Measurements from ENCODE around the gene MTMR2.
A peak's percentile ranks its signal among the peaks of the same experiment; 100 is the strongest.
"Not testable (repeated sequence)": the region's sequence is repeated elsewhere in the genome, so short reads cannot be mapped to it uniquely, and the experiment has no call there.

Gene MTMR2

DNA sequence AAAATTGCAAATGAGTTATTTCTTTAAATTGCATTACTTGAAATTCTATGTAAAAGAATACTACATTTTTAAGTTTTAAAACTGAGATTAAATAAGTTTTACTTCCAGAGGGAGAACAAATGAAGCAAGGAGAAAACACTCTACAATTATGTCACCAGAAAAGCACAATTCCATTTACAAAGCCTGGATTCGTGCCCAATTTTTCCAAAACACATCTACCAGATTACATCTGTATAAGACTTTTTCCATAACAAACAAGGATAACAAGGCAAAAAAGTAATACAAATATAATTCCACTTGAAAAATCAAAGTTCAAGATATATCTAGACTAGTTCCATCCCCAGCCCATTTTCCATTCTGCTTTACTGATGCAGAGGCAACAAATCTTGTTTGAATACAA lies 40.5 kb downstream of the MTMR2 start:
- DNase-seq = no peak

DNA sequence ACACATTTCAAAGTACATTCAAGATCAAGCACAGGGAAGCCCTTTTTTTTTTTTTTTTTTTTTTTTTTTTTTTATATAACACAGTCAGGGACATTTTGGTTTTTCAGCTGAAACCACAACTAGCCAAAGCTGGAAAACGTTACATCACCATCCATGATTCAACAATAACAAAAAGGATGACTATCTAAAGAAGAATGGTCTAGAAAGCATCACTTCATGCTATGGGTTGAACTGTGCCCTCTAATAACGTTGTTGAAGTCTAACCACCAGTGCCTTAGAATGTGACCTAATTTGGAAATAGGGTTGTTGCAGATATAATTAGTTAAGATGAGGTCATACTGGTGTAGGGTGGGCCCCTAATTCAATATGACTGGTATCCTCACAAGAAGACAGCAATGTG lies 46.6 kb downstream of the MTMR2 start:
- no peak for DNase-seq

DNA sequence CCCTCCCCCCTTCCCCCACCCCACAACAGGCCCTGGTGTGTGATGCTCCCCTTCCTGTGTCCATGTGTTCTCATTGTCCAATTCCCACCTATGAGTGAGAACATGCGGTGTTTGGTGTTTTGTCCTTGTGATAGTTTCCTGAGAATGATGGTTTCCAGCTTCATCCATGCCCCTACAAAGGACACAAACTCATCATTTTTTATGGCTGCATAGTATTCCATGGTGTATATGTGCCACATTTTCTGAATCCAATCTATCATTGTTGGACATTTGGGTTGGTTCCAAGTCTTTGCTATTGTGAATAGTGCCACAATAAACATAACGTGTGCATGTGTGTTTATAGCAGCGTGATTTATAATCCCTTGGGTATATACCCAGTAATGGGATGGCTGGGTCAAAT lies 53.0 kb downstream of the MTMR2 start:
- not testable (repeated sequence) for DNase-seq

DNA sequence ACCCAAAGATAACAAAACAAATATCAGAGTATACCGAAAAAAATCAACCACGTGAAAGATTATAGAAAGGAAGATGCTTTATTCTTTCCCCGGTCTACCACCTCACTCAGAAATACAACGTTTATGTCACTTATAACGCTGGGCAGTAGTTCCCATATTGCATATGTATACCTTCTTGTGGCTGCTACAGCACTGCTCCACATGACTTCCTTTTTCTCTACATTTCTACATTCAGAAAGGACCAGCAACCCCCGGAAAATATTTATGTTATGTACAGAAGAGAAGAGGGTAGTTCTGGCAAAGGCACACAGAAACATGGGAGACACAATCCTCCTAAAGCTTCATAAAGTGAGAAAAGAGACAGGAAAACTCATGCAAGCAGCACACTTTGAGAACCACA lies 56.8 kb downstream of the MTMR2 start:
- no peak for DNase-seq

DNA sequence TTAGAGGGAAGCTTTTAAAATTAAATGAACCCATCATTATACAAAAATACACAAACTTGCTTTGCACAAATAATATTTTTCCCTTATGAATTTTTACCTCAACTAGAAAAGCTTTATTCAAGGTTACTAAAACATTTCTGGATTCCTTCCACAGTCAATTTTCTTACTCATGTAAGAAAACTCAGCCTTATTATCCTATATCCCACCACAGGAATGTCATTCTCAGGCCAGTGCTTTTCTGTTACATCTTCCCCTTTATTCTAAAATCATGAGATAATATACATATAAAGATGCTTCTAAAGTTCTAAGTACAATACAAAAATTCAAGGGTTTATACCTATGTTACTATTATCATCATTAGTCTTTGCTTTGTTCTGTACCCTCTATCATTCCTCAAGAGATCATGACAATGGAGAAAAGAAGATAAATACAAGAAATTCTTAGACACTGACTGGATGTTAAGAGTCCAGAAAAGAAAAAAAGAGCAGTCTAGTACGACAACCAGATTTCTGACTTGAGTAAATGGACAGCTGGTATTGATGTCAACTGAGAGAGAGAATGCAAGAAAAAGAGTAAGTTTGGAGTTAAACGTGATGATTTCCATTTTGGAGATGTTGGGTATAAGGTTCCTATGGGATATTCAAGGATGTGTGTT lies 60.3 kb downstream of the MTMR2 start:
- no peak for DNase-seq

DNA sequence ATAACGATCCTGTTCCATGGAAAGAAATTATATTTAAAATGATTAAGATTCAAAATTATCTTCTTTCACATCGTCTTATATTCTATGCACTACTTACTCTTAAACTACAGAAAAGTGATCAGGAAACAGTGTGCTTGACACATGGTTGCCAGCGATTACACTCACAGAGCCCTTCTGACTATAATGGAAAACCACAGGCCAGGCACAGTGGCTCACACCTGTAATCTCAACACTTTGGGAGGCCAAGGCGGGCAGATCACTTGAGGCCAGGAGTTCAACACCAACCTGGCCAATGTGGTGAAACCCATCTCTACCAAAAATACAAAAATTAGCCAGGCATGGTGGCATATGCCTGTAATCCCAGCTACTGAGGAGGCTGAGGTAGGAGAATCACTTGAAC lies 63.9 kb downstream of the MTMR2 start:
- DNase-seq = not testable (repeated sequence)

DNA sequence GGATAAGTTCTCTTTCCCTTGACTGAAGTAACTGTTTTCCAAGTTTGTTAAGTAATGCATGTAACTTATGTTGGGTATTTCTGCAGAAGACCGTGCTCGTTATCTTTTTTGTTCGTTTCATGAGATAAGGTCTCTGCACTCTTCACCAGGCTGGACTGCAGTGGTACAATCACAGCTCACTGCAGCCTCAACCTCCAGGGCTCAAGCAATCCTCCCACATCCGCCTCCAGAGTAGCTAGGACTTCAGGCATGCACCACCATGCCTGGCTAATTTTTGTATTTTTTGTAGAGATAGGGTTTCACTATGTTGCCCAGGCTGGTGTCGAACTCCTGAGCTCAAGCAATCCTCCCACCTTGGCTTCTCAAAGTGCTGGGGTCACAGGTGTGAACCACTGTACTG lies 69.5 kb downstream of the MTMR2 start:
- DNase-seq = not testable (repeated sequence)

DNA sequence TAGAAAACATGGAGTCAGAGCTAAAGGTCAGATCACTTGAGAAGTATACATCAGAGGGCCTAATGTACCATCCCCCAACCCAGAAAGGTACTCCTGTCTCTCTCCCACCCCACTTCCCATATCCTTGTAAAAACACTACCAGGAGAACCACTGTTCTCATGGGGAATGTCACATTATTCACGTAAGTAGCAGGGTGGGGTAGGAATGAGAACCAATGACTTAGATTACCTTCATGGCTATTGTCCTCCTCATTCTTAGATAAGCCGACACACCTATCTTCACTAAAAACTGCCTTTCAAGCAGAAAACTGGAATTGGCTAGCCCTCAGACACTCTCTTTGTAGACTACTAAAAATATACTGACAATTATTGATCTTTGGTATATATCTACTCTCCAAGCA lies 70.0 kb downstream of the MTMR2 start:
- DNase-seq = no peak

DNA sequence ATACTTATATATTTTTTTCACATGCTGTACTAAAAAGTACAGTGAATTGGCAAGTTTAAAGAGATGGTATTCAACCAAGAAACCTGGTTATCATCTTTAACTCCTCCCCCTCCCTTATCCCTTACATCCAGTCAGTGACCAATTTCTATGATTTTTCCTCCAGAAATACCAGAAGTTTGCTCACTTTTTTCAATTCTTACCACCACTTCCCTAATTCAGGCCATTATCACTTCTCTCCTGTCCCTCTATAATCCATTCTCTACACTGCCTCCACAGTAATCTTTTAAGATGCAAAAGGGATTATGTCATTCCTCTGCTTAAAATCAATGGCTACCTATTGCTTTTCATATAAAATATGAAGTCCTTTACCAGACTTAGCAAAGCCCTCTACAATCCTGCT lies 70.8 kb downstream of the MTMR2 start:
- DNase-seq = no peak

DNA sequence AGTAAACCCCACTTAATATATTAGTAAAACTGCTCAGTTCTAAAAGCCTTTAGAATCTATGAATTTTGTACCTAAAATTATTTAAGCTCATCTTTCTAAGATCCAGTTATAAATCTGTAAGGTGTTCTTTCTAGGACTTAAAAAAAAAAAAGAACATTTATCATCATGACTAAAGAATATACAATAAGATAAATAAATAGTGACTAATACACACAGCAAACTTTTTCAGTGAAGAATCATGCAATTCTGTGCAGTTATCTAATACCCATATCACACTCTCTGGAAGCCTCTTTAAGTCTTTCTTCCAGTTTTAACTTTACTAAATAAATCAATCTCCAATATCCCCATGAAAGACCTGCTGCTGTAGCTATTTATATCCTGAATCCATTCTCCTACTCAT lies 73.8 kb downstream of the MTMR2 start:
- DNase-seq = no peak

DNA sequence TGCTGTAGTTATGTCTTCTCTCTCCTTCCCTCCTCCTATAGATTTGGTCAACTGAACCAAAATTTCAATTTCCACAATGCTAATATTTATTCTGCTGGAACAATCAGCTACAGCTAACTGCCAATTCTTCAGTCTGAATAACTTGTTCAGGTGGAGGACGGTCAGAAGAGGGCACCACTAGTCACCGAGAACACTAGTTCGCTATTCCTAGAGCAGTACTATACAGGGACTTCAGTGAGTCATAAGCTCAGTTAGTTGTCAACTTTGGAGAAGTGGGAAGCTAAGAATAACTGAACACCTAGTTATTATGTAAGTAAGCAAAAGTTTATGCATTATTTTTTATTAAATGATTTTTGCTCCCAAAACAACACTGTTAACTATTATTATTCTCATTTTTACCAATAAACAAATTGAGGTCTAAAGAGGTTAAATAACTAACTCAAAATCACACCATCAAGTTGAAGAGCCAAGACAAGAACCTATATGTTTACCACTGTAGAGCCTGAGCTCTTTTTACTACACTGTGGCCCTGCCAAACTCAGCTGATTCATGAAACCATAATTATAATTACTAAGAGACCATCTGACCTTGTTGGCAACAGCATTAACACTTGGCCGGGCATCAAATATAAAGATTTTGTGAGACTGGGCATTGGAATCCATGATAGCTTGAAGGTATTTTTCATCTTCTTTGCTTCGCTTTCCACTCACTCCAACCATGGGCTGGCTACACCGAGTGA lies 74.7 kb downstream of the MTMR2 start:
- peak; percentile 25 for DNase-seq

DNA sequence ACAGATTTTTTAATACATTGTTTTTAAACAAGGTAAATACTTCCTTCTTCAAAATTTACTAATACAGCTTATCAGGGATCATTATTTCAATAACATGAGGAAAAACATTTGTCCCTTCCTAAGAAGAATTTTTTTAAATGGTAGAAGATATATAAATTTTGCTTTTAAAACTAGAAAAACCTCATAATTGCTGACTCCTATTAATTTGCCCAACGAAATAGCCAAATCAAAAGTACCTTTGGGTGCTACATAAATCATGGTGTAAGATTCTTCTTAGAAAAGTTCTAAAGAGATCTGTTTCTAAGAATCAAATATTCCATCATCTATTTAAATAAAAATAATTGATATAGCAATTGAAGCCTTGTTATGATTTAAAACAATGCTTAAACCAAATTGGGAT lies 78.7 kb downstream of the MTMR2 start:
- DNase-seq = no peak

DNA sequence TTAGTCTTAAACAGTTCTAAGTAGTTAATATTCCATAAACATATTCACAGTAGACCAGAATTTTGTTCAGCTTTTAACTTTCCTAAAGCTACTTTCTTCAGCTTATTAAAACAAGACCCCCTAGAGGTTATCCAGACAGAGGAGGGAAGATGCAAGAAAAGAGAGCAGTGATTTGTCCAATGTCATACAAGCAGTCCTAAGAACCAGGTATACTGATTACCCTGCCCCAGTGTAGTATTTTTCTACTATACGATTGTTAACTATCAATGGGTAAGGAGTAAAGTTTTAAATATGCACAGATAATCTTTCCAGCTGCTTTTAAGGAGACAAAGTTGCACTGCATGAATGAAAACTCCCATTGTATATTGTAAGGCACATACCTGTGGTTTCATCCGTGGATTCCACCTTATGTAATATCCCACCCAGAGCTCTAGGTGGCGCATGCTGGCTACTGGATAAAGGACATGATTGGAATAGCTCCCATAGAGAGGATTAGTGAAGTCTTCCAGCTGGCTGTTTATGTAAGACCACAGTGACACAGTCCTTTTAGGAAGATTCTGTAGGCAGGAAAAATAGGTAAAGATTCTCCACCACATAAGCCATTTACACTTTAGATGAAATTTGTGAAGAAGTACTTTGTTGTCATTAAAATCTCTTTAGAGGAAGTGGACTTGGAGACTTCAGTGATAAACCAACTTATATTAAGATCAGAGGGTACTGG lies 88.0 kb downstream of the MTMR2 start:
- DNase-seq = peak; percentile 42

DNA sequence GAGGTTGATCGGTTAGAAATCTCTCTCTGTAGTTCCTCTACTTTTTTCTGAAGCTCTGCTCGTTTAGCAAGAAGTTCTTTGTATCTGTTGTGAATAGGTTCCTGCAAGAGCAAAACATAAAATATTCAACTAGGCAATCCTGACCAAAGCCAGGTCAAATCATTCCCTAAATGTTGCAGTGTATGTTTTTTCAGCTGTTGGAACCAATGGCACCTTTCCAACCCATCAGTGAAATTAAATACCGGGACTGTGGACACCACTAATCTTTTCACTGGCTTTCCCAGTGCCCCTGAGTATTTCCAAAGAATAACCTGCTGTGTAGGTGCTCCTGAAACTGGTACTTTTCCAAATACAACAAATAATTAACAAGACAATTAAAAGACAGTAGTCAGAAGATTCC lies 88.6 kb downstream of the MTMR2 start:
- no peak for DNase-seq

DNA sequence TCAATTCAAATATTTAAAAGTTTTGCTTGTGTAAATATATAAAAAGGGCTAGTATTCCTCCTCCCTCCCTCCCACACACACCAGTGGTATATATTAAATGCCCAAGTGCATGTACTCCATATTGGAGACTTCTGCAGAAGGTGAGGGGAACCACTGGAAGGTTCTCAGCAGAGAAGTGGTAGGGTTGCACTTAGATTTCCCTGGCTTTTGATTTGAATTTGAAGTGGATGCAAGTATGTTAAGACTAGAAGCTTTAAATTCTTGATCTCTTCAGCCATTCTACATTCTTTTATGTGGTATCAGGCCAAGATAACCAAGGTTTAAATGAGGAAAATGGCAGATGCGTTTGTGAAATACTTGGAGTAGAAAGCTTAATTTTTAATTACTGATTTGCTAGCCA lies 90.5 kb downstream of the MTMR2 start:
- DNase-seq = no peak

DNA sequence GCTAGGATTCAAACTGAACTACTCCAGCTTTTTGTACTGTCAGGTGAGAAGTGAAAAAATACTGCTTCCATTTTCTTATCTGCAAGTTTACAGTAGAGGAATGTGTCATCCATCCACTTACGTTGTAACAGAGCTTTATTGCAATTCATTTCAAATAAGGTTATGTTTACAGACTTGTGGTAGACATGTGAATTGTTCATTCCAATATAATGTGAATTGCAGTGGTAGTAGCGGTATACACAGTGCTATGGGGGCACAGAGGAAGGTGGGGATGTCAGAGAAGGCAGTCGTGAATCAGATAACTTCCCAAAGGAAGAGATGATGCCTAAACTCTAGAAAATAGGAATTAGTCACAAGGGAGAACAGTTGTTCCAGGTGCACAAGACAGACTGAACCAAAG lies 91.1 kb downstream of the MTMR2 start:
- no peak for DNase-seq

DNA sequence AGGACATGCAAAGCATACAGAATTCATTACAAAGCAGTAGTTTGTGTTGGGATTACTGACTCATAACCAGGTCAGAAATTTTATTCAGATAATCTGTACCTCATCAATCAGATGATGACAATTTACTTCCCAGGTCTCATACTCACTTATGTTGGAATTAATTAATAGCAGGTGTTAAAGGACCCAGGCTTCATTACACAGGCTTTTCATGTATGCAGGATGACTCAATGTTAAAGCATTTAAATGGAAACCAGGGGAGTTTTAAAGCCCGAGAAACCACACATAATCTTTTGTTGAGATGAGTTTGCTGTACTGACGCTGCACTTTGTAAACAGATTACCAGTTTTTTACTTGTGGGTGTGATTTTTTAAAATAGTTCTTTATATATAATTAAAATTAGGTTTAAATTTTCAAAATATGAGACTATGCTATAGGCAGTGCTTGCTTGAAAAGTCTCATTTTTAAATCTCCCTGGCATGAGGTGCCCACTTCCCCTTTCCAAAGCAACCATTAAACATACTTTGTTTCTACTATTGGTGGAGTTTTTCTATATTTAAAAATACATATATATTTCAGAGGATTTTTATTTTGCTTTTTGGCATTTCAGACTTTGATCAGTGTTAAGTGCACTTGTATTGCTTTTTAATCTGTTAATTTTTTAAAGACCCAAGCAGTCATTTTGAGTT lies 92.6 kb downstream of the MTMR2 start:
- no peak for DNase-seq

DNA sequence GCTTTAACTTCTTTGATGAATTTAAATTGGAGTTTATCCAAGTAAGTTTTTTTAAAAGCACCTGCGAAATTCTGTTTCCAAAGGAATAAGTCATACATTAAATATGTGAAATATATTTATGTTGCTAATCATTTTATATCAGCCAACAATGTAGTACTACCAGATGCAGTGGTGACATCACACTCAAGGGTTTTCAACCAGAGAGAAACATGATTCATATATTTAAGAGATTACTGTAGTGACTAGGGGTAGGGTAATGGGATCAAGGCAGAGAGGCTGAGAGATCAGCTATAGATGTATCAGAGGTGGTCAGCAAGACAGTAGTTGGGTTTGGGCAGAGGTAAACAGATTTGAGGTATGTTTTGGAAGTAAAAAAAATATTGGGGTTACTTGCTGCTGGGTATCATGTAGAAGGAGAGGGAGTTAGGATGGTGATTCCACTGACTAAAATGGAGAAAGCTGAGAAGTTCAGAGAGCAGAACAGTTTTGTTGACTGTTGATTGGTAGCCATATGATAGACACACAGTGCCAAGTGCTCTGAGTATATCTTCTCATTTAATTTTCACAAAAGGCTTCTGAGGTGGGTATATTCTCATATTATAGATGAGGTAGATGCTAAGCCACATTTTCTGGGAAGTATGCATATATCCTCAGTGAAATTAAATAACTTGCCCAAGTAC lies 94.2 kb downstream of the MTMR2 start:
- DNase-seq = no peak

DNA sequence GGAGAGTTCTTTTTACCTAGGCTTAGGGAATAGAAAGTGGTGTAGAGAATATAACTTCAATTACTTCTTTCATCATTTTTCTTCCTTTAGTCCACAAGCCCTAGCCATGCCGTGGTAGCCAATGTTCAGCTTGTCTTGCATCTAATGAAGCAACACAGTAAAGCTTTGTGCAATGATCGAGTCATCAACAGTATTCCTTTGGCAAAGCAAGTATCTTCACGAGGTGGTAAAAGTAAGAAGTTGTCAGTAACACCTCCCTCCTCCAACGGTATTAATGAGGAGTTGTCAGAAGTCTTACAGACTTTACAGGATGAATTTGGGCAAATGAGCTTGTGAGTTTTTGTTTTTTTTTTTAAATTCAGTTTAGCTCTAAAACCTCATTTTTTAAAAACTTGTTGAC lies 96.2 kb downstream of the MTMR2 start:
- no peak for DNase-seq

DNA sequence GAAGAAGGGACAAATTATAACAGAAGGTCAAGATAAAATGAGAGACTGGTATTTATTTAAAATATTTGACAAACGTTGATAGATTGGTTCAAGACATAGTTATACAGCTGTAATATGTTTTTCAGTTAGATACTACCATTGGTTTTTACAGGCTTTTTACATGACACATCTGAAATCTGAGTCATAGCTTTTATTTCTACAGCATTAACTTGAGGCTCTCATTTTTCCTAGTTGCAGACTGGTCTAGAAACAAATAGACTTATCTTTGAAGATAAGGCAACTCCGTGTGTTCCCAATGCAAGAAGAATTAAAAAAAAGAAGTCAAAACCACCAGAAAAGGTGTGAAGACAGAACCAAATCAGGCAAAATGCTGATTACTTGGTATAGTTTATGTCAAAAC lies 102.3 kb downstream of the MTMR2 start:
- no peak for DNase-seq

DNA sequence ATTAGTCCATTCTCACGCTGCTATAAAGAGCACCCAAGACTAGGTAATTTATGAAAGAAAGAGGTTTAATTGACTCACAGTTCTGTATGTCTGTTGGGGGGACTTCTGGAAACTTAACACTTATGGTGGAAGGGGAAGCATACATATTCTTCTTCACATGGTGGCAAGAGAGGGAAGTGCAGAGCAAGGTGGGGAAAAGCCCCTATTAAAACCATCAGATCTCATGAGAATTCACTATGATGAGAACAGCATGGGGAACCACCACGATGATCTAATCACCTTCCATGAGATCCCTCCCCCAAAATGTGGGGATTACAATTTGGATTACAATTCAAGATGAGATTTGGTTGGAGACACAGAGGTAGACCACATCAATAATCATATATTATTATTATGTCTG lies 107.9 kb downstream of the MTMR2 start:
- DNase-seq = no peak

DNA sequence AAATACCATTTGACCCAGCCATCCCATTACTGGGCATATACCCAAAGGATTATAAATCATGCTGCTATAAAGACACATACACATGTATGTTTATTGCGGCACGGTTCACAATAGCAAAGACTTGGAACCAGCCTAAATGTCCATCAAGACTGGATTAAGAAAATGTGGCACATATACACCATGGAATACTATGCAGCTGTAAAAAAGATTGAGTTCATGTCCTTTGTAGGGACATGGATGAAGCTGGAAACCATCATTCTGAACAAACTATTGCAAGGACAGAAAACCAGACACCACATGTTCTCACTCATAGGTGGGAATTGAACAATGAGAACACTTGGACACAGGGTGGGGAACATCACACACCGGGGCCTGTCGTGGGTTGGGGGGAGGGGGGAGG lies 112.9 kb downstream of the MTMR2 start:
- DNase-seq = not testable (repeated sequence)

DNA sequence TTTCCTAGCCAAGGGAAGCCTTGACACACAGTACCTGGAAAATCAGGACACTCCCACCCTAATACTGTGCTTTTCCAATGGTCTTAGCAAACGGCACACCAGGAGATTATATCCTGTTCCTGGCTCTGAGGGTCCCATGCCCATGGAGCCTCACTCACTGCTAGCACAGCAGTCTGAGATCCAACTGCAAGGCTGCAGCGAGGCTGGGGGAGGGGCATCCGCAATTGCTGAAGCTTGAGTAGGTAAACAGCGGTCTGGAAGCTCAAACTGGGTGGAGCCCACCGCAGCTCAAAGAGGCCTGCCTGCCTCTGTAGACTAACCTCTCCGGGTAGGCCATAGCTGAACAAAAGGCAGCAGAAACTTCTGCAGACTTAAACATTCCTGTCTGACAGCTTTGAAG lies 117.4 kb downstream of the MTMR2 start:
- DNase-seq = not testable (repeated sequence)
